SIG-M5 treated with dmso at 0.1 percent for 504 hours (cell line): ENCODE results near the gene MSRB1.

Experiments
- DNase-seq: peaks from one replicate; lab custom pipeline; 2025; ENCODE audit not compliant: unreplicated experiment; lab: John Stamatoyannopoulos, UW

Gene MSRB1, protein sequence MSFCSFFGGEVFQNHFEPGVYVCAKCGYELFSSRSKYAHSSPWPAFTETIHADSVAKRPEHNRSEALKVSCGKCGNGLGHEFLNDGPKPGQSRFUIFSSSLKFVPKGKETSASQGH

GRCh38 chr16:1942810-1943726 is at the start of gene MSRB1:
MSRB1 (minus strand) TSS chr16:1943199; CDS start chr16:1943156, 43 bp downstream.
- peak; percentile 97 for DNase-seq

DNA sequence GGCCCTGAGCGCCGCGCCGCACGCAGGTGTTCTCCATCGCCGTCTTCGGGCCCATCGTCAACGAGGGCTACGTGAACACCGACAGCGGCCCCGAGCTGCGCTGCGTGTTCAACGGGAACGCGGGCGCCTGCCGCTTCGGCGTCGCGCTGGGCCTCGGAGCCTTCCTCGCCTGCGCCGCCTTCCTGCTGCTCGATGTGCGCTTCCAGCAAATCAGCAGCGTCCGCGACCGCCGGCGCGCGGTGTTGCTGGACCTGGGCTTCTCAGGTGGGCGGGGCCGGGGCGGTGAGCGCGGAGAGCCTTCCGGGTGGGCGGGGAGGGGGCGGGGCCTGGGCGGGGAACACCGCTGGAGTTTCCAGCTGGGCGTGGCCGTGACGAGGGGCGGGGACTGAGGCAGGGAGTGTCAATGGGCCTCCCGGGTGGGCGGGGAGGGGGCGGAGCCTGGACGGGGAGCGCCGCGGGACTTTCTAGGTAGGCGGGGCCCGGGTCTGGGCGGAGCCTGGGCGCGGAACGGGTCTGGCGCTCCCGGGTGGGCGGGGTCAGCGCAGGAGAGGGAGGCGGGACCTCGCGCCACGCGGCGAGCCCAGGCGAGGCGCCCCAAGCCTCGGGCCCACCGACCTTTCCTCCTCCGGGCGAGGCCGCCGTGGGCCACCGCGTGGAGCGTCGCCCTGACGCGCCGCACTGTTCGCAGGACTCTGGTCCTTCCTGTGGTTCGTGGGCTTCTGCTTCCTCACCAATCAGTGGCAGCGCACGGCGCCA is 49.1 kb upstream of the MSRB1 start:
- peak; percentile 76 for DNase-seq

- DNase-seq, result no peak
Observed at GRCh38 chr16:1991588-1991947, 48.6 kb upstream of the MSRB1 start.

- no peak for DNase-seq
Observed at GRCh38 chr16:1991135-1991551, 48.1 kb upstream of the MSRB1 start.

- no peak for DNase-seq
Observed at GRCh38 chr16:1990351-1991134, 47.5 kb upstream of the MSRB1 start.

DNA sequence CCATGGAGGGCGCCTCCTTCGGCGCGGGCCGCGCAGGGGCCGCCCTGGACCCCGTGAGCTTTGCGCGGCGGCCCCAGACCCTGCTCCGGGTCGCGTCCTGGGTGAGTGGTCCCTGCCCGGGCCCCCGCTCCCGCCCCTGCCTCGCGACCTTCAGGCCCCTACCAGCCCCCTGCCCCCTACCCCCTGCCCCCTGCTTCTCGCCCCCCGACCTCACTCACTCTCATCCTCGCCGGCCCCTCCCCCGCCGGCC is 47.0 kb upstream of the MSRB1 start:
- DNase-seq, result no peak

DNA sequence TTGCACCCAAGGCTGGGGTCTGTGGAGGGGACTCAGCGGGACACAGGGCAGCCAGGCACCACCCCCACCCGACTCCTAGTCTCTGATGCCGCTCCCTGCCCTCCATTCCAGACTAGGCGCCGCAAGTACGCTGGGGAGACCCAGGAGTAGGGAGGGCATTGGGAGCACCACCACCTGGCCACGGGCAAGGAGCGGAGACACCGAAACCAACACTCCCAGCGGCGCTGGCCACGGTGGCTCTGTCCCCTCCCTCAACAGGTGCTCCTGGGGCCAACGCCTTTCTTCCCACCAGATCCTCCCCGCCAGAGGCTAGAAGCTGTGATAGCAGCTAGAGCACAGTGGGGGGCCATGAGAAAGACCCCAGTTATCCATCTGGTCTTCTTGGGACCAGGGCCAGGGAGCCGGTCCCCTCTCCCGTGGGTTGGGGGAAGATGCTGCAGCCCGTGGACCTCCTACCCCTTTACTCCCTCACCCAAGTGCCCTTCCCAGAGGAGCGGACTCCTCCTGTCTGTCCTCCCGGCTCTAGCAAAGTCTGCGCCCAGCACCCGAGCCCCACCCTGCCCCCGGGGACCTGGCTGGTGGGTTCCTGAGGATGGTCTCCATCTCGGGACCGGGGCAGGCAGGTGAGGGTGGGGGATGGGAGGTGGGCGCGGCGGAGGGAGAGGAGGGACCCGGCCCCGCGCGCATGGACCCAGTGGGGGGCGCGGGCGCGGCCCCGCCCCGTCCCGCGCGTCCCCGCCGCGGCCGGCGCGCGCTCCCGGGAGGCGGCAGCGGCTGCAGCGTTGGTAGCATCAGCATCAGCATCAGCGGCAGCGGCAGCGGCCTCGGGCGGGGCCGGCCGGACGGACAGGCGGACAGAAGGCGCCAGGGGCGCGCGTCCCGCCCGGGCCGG is 46.5 kb upstream of the MSRB1 start, which contains the start of gene SYNGR3:
TSS of gene SYNGR3 (plus strand) at position 762 of the 892 bp plus-strand sequence. CDS start 133 bp downstream, outside the sequence.
- no peak for DNase-seq

DNA sequence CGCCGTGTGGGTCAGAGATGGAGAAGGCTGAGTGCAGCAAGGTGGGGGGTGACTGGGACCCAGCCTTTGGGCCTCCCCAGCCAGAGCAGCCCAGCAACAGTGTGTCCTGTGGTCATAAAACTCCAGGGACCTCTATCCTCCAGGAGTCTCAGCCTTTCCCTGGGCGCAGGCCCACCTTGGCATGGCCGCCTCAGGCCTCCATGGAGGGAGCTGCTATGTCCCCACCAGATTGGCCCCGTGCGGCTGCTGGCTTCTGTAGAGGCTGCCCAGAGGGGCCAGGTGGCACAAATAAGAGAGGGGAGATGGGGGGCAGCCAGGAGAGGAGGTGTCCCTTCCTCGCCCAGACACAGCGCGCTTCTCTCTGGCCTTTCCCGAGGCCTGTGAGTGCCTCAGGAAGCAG is 44.2 kb upstream of the MSRB1 start:
- DNase-seq, result no peak

DNA sequence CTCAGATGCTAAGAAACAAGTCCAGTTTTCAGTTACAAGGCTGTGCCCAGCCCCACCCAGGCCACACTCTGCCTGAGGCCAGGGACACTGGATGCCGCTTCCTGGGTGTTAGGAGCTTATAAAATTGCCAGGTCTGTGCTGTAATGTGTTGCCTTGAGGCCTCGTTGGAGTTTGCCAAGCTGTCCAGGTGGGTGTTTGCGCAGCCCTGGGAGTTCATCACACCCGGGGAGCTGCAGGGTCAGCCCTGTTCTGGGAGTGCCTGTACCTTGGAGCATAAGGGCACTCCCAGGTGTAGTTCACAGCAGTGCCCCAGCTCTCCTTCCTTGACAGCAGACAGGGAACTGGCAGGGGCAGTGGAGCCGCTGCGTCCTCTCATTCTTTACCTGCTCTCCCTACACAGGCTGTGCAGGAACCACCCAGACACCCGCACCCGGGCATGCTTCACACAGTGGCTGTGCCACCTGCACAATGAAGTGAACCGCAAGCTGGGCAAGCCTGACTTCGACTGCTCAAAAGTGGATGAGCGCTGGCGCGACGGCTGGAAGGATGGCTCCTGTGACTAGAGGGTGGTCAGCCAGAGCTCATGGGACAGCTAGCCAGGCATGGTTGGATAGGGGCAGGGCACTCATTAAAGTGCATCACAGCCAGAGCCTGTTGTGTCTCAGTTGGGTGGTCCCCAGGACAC is 42.6 kb upstream of the MSRB1 start:
- DNase-seq, result no peak

DNA sequence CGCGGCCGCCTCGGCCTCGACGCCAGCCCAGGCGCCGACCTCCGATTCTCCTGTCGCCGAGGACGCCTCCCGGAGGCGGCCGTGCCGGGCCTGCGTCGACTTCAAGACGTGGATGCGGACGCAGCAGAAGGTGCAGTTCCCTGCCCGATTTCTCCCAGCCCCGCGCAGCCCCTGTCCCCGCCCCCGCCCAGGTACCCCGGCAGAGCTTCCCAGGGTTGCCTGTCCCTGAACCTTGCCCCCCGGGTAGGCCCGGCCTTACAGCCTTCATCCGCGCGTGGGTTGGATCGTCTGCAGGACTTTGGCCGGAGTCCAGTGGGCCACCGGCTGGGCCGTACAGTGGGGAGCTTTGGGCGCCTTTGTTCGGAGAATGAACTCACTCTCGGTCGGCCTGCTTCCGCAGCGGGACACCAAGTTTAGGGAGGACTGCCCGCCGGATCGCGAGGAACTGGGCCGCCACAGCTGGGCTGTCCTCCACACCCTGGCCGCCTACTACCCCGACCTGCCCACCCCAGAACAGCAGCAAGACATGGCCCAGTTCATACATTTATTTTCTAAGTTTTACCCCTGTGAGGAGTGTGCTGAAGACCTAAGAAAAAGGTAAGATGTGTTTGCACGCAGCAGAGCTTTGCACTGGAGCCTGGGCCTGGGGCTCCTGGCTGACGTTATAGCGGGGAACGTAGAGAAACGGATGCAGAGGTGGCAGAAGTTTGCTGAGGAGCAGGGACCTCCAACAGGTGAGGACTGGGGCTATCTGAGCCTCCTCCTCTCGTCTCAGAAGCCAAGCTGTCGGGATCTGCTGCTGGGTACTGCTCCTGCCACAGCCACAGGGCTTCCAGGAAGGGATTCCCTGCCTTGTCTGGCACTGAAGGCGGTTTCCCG is 41.6 kb upstream of the MSRB1 start:
- no peak for DNase-seq

GRCh38 chr16:1983544-1984346 is 40.7 kb upstream of the MSRB1 start, which contains the start of gene GFER:
GFER (plus strand) TSS chr16:1984193; CDS start chr16:1984219, 26 bp downstream.
- peak; percentile 71 for DNase-seq

DNA sequence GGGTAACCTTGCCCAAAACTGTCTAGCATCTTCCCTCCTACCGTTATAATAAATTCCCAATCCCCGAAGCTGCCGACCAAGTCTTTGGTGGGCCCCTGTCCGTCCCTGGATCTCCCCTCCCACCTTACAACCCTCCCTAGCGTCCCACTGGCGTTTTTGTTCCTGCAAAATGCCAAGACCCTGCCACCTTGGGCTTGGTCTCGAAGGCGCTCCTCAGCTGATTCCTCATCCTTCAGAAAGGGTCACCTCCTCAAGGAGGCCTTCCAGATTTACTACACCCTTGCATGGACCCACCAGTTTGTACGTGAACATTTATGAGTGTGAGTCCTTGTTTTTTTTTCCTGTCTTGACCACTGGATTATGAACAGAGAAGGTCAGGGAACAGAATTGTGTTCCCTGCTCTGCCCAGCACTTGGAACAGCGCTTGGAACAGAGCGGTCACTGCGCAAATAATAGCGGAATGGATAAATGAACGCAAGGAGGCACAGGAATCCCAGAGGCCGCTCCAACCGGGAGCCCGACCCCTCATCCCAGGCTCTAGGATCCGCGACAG is 40.1 kb upstream of the MSRB1 start:
- no peak for DNase-seq

- DNase-seq, result no peak
Observed at GRCh38 chr16:1982013-1982433, 39.0 kb upstream of the MSRB1 start.

DNA sequence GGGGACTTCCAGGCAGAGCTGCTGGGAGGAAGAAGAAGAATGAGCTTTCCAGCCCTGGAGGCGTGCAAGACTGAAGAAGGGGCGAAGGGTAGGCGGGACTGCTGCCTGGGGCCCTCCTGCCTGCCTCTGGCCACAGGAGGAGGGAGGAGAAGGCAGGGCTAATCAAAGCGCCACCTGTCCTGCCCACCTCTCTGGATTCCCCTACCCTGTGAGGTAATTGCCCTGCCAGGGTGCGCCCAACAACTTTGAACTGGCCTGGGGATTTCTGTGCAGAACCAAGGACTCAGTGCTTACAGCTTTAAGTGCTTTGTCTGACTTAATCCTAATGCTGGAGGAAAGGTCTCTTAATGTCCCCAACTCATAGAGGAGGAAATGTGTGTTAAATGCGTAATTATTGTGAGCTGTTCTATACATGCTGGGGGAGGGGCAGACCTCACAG is 38.4 kb upstream of the MSRB1 start, which contains the start of gene NOXO1:
TSS of gene NOXO1 (minus strand) at position 72 of the 439 bp plus-strand sequence. CDS start 290 bp downstream, outside the sequence.
- DNase-seq, result no peak

DNA sequence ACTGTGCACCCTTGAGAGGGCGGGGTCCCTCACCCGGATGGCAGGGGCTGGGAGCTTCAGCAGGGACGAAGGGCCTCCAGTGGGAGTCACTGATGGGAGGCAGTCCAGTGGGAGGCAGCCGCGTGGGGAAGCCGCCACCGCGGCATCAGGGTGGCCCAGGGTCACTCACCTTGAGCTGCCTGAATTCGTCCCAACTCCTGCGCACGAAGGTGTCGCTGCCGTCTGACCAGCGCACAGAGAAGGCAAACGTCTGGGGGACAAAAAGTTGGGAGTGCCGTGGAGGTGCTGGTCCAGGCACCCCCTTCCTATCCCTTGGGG is 37.7 kb upstream of the MSRB1 start:
- DNase-seq, result no peak

DNA sequence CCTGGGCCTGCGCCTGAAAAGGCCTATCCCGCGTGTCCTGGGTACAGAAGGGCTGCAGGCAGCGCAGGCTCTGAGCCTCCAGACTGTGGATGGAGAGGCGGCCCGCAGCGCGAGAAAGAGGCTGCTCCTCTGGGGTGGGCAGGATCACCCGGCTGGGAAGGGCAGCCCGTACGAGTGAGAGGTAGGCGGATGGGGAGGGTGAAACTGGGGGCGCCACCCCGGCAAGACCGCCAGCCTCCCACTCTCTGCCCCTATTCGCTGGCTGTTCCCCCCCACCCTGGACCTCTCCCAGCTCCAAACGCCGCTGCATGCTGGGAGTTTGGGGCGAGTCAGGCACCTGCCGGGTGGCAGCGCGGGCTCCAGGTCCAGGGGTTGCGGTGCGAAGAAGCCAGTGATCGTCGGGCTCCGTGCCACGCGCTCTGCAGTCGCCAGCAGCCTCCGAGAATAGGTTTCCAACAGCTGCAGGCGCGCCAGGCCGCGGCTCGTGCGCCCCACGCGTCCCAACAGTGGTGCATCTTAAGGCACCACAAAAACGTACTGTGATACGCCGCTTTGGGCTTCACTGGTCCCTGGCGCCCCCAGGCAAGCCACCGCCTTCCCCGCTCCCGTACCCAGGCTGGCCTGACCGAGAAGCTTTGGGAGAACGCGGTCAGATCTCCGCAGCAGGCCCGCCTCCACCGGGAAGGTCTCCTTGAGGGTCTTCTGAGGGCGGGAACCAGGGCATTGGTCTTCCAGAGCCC is 37.2 kb upstream of the MSRB1 start:
- no peak for DNase-seq
